RCC 7860 (cell line): ENCODE data around the gene MPDZ.

ENCODE experiments used
- DNase-seq: peaks from one replicate; pipeline ENCODE4 v3.0.0-alpha.2; 2015; ENCODE audit warnings: low spot score
- FAIRE-seq: peaks from 2 replicates; lab custom pipeline; 2012; peaks lifted over from hg19 to GRCh38; lab: Jason Lieb, UNC

The MPDZ gene

GRCh38 chr9:13186091-13186490 is 93.4 kb downstream of the MPDZ start:
- DNase-seq (no peak), FAIRE-seq (no peak)

- no peak for DNase-seq
- no peak for FAIRE-seq
Measured at GRCh38 chr9:13181652-13182051, 97.8 kb downstream of the MPDZ start.

- DNase-seq (no peak), FAIRE-seq (no peak)
Measured at GRCh38 chr9:13179257-13179656, 100.2 kb downstream of the MPDZ start.

- DNase-seq: no peak
- no peak for FAIRE-seq
Measured at GRCh38 chr9:13175732-13176131, 103.8 kb downstream of the MPDZ start.

GRCh38 chr9:13174906-13175639 is 104.4 kb downstream of the MPDZ start:
- DNase-seq: no peak
- FAIRE-seq: no peak

- FAIRE-seq: no peak
Measured at GRCh38 chr9:13173553-13173952, 105.9 kb downstream of the MPDZ start.

GRCh38 chr9:13171261-13171660 is 108.2 kb downstream of the MPDZ start:
- no peak for FAIRE-seq

More at GRCh38 chr9:13173553-13173952, 105.9 kb downstream of the MPDZ start:
- no peak for DNase-seq

GRCh38 chr9:13166996-13167395 is 112.5 kb downstream of the MPDZ start:
- FAIRE-seq (no peak), DNase-seq (no peak)

More at GRCh38 chr9:13171261-13171660, 108.2 kb downstream of the MPDZ start:
- no peak for DNase-seq

- FAIRE-seq: no peak
Measured at GRCh38 chr9:13165956-13166355, 113.5 kb downstream of the MPDZ start.

GRCh38 chr9:13165236-13165945 is 114.1 kb downstream of the MPDZ start:
- DNase-seq (no peak), FAIRE-seq (no peak)

More at GRCh38 chr9:13165956-13166355, 113.5 kb downstream of the MPDZ start:
- no peak for DNase-seq

GRCh38 chr9:13163946-13164345 is 115.5 kb downstream of the MPDZ start:
- FAIRE-seq: no peak

GRCh38 chr9:13163287-13163686 is 116.2 kb downstream of the MPDZ start:
- DNase-seq: no peak
- FAIRE-seq: no peak

More at GRCh38 chr9:13163946-13164345, 115.5 kb downstream of the MPDZ start:
- DNase-seq: no peak

GRCh38 chr9:13160051-13160450 is 119.4 kb downstream of the MPDZ start:
- DNase-seq: no peak
- FAIRE-seq: no peak

GRCh38 chr9:13158986-13159385 is 120.5 kb downstream of the MPDZ start:
- no peak for FAIRE-seq
- DNase-seq: no peak

GRCh38 chr9:13151489-13151888 is 128.0 kb downstream of the MPDZ start:
- FAIRE-seq (no peak), DNase-seq (no peak)

GRCh38 chr9:13149454-13149853 is 130.0 kb downstream of the MPDZ start:
- FAIRE-seq: no peak

GRCh38 chr9:13146840-13147239 is 132.7 kb downstream of the MPDZ start:
- no peak for DNase-seq
- FAIRE-seq: no peak

More at GRCh38 chr9:13149454-13149853, 130.0 kb downstream of the MPDZ start:
- DNase-seq: no peak

GRCh38 chr9:13145340-13145739 is 134.2 kb downstream of the MPDZ start:
- DNase-seq (no peak), FAIRE-seq (no peak)

- DNase-seq: no peak
Measured at GRCh38 chr9:13144166-13144775, 135.2 kb downstream of the MPDZ start.

GRCh38 chr9:13143281-13143680 is 136.2 kb downstream of the MPDZ start:
- DNase-seq (no peak), FAIRE-seq (no peak)

More at GRCh38 chr9:13144166-13144775, 135.2 kb downstream of the MPDZ start:
- FAIRE-seq: no peak

- DNase-seq (no peak), FAIRE-seq (no peak)
Measured at GRCh38 chr9:13142776-13143175, 136.7 kb downstream of the MPDZ start.

- DNase-seq: no peak
- no peak for FAIRE-seq
Measured at GRCh38 chr9:13141629-13142028, 137.9 kb downstream of the MPDZ start.
